ENCODE data around the gene ELAVL1. TPM values are rescaled to one million over a fixed set of nuclear protein-coding genes. Genes with fewer than 3 reads are reported as not detected.

ELAVL1 gene
- total and polyA plus RNA-seq, 2 donors from 2014 or later, result 34.6 to 64.7 TPM

- H3K4me1 ChIP-seq (ENCODE audit: control insufficient read depth in 2 of 3, insufficient read depth in 2 of 3, low read depth in 1 of 3, low read length in 3 of 3), result peaks cover 0 to 29% (median 6%) of the 10 kb centered on the region in 3 donors
- peaks cover 0 to 7% (median 0%) of the 10 kb centered on the region in 3 donors for H3K36me3 ChIP-seq (ENCODE audit: control insufficient read depth in 2 of 3, insufficient read depth in 3 of 3, low read length in 3 of 3)
- H3K9me3 ChIP-seq (ENCODE audit: control insufficient read depth in 2 of 3, insufficient read depth in 1 of 3, low read length in 3 of 3), result no peaks in the 10 kb centered on the region
- peaks cover 15% of the 10 kb centered on the region for H3K27me3 ChIP-seq (ENCODE audit: control insufficient read depth, insufficient read depth, low read length)
- DNase-seq (peak; percentile 63 to 83 (median 76)), FAIRE-seq (no peak)
- H3K4me3 ChIP-seq (ENCODE audit: low read length in 3 of 3), result peak overlapping the region in 1 of 3 donors; percentile 25
- intact Hi-C loops (cut with DNase I), result no loop called here
- TF ChIP-seq CTCF (IDR thresholded peaks at IDR 0.05; ENCODE audit: borderline replicate concordance, extremely low read depth, insufficient read depth), result peak; percentile 51
- no peak overlapping the region for H3K27ac ChIP-seq (ENCODE audit: low read depth in 2 of 2, low read length in 2 of 2)
- no peak overlapping the region for H3K9ac ChIP-seq (ENCODE audit: low read length in 3 of 3)
These were observed 88.0 kb downstream of the ELAVL1 start for GRCh38 chr19:7917267-7918061.

GRCh38 chr19:7916955-7917266, 88.5 kb downstream of the ELAVL1 start:
- peak overlapping the region in 1 of 3 donors; percentile 25 for H3K4me3 ChIP-seq (ENCODE audit: low read length in 3 of 3)
- FAIRE-seq (no peak), DNase-seq (peak in 1 of 5 donors; percentile 73)
- peaks cover 0 to 6% (median 0%) of the 10 kb centered on the region in 3 donors for H3K36me3 ChIP-seq (ENCODE audit: control insufficient read depth in 2 of 3, insufficient read depth in 3 of 3, low read length in 3 of 3)
- intact Hi-C loops (cut with DNase I), result no loop called here
- peaks cover 0 to 29% (median 6%) of the 10 kb centered on the region in 3 donors for H3K4me1 ChIP-seq (ENCODE audit: control insufficient read depth in 2 of 3, insufficient read depth in 2 of 3, low read depth in 1 of 3, low read length in 3 of 3)
- H3K27me3 ChIP-seq (ENCODE audit: control insufficient read depth, insufficient read depth, low read length), result peaks cover 15% of the 10 kb centered on the region
- no peaks in the 10 kb centered on the region for H3K9me3 ChIP-seq (ENCODE audit: control insufficient read depth in 2 of 3, insufficient read depth in 1 of 3, low read length in 3 of 3)
- TF ChIP-seq CTCF (IDR thresholded peaks at IDR 0.05; ENCODE audit: borderline replicate concordance, extremely low read depth, insufficient read depth), result no peak
- H3K27ac ChIP-seq (ENCODE audit: low read depth in 2 of 2, low read length in 2 of 2), result no peak overlapping the region
- no peak overlapping the region for H3K9ac ChIP-seq (ENCODE audit: low read length in 3 of 3)

- H3K4me1 ChIP-seq (ENCODE audit: control insufficient read depth in 2 of 3, insufficient read depth in 2 of 3, low read depth in 1 of 3, low read length in 3 of 3), result peaks cover 0 to 23% (median 4%) of the 10 kb centered on the region in 3 donors
- peaks cover 0 to 4% (median 2%) of the 10 kb centered on the region in 3 donors for H3K36me3 ChIP-seq (ENCODE audit: control insufficient read depth in 2 of 3, insufficient read depth in 3 of 3, low read length in 3 of 3)
- no peak overlapping the region for H3K27ac ChIP-seq (ENCODE audit: low read depth in 2 of 2, low read length in 2 of 2)
- H3K27me3 ChIP-seq (ENCODE audit: control insufficient read depth, insufficient read depth, low read length), result peaks cover 15% of the 10 kb centered on the region
- intact Hi-C loops (cut with DNase I), result no loop called here
- no peak for TF ChIP-seq CTCF (IDR thresholded peaks at IDR 0.05; ENCODE audit: borderline replicate concordance, extremely low read depth, insufficient read depth)
- no peaks in the 10 kb centered on the region for H3K9me3 ChIP-seq (ENCODE audit: control insufficient read depth in 2 of 3, insufficient read depth in 1 of 3, low read length in 3 of 3)
- no peak overlapping the region for H3K9ac ChIP-seq (ENCODE audit: low read length in 3 of 3)
- DNase-seq, result peak in 3 of 5 donors; percentile 26 to 82 (median 70)
- no peak for FAIRE-seq
- no peak overlapping the region for H3K4me3 ChIP-seq (ENCODE audit: low read length in 3 of 3)
These were observed 89.1 kb downstream of the ELAVL1 start for GRCh38 chr19:7916103-7916954.

All from kidney (tissue), 14 donors.